KMS-11 (cell line): Measurements from ENCODE around the gene CPT2.

Source experiments
- H2AFZ ChIP-seq: fragments of 200-600 bp; sonication (generic); 2 replicates; pipeline ENCODE4 v1.6.1; 2016; ENCODE audit warnings: antibody characterized with exemption, mixed run types, low read depth
- H3K27ac ChIP-seq: fragments of 200-600 bp; sonication (generic); 2 replicates; pipeline ENCODE4 v1.6.1; 2016; ENCODE audit warnings: mild to moderate bottlenecking, mixed run types
- H3K27me3 ChIP-seq: fragments of 200-600 bp; sonication (generic); 2 replicates; pipeline ENCODE4 v1.6.1; 2017; ENCODE audit warnings: mild to moderate bottlenecking, low read depth, mixed run types, moderate library complexity; ENCODE audit not compliant: insufficient read depth
- H3K36me3 ChIP-seq: fragments of 200-600 bp; sonication (generic); 2 replicates; pipeline ENCODE4 v1.6.1; 2017; ENCODE audit warnings: mild to moderate bottlenecking, mixed run types; ENCODE audit not compliant: insufficient read depth
- H3K4me1 ChIP-seq: fragments of 200-600 bp; sonication (generic); 2 replicates; pipeline ENCODE4 v1.6.1; 2016; ENCODE audit warnings: mild to moderate bottlenecking, low read depth, mixed run types; ENCODE audit not compliant: poor library complexity, severe bottlenecking
- H3K4me2 ChIP-seq: fragments of 200-600 bp; sonication (generic); 2 replicates; pipeline ENCODE4 v1.7.0; 2016; ENCODE audit warnings: mild to moderate bottlenecking, mixed run types
- H3K4me3 ChIP-seq: fragments of 200-600 bp; sonication (generic); IDR thresholded peaks from 2 replicates; pipeline ENCODE4 v1.6.1; 2017; ENCODE audit warnings: low read depth, low read length, mixed read lengths; ENCODE audit not compliant: insufficient read depth
- H3K79me2 ChIP-seq: fragments of 200-600 bp; sonication (generic); 2 replicates; pipeline ENCODE4 v1.6.1; 2016; ENCODE audit warnings: low read depth, mixed run types; ENCODE audit not compliant: insufficient read depth
- H3K9ac ChIP-seq: fragments of 200-600 bp; sonication (generic); 2 replicates; pipeline ENCODE4 v1.6.1; 2016; ENCODE audit warnings: mild to moderate bottlenecking, mixed run types
- H4K20me1 ChIP-seq: fragments of 200-600 bp; sonication (generic); 2 replicates; pipeline ENCODE4 v1.6.1; 2016; ENCODE audit warnings: mild to moderate bottlenecking, mixed run types; ENCODE audit not compliant: insufficient read depth
- TF ChIP-seq, protein P1 (sequence below): fragments of 200-600 bp; sonication (generic); conservative IDR thresholded peaks from 2 replicates; pipeline ENCODE4 v1.6.1; 2017; ENCODE audit warnings: low read depth, mild to moderate bottlenecking, antibody characterized with exemption, low read length, moderate library complexity, mixed read lengths

Gene CPT2

DNA sequence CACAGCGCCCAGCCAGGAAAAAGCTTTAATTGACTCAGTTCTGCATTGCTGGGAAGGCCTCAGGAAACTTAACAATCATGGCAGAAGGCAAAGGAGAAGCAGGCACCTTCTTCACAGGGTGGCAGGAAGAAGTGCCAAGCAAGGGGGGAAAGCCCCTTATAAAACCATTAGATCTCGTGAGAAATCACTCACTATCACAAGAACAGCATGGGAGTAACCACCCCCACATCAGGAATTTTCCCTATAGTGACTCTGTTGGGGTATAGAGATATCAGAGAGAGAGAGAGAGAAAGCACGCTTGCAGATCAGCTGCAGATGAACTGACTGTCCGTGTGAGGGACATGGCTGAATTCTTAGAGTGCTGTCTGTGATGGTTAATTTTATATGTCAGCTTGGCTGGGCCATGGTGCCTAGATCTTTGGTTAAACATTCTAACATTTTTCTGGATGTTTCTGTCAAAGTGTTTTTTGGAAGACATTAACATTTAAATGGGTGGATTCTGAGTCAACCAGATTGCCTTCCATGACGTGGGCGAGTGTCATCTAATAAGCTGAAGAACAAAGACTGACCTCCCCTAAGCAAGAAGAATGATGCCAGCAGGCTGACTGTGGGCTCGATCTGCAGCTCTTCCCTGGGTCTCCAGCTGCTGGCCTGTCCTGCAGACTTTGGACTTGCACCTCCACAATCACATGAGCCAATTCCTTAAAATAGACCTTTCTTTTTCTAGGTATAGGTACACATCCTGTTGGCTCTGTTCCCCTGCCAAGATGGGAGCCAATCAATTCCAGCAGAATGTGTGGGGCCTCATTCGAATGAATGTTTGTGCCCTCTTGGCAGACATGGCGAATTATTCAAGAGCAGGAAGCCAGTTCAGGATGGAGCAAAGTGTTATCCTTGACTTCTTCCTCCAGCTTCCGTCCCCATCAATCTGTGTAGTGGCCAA, 21.4 kb upstream of the CPT2 start:
- H3K4me3 ChIP-seq: no peak overlapping the region
- no peak overlapping the region for H3K27ac ChIP-seq
- no peaks in the 10 kb centered on the region for H3K4me1 ChIP-seq
- no peaks in the 10 kb centered on the region for H3K27me3 ChIP-seq
- TF ChIP-seq, protein P1, sequence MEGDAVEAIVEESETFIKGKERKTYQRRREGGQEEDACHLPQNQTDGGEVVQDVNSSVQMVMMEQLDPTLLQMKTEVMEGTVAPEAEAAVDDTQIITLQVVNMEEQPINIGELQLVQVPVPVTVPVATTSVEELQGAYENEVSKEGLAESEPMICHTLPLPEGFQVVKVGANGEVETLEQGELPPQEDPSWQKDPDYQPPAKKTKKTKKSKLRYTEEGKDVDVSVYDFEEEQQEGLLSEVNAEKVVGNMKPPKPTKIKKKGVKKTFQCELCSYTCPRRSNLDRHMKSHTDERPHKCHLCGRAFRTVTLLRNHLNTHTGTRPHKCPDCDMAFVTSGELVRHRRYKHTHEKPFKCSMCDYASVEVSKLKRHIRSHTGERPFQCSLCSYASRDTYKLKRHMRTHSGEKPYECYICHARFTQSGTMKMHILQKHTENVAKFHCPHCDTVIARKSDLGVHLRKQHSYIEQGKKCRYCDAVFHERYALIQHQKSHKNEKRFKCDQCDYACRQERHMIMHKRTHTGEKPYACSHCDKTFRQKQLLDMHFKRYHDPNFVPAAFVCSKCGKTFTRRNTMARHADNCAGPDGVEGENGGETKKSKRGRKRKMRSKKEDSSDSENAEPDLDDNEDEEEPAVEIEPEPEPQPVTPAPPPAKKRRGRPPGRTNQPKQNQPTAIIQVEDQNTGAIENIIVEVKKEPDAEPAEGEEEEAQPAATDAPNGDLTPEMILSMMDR: no peak
- no peak overlapping the region for H2AFZ ChIP-seq
- no peaks in the 10 kb centered on the region for H3K79me2 ChIP-seq
- no peaks in the 10 kb centered on the region for H4K20me1 ChIP-seq
- no peak overlapping the region for H3K9ac ChIP-seq
- H3K36me3 ChIP-seq: no peaks in the 10 kb centered on the region
- H3K4me2 ChIP-seq: no peak overlapping the region

DNA sequence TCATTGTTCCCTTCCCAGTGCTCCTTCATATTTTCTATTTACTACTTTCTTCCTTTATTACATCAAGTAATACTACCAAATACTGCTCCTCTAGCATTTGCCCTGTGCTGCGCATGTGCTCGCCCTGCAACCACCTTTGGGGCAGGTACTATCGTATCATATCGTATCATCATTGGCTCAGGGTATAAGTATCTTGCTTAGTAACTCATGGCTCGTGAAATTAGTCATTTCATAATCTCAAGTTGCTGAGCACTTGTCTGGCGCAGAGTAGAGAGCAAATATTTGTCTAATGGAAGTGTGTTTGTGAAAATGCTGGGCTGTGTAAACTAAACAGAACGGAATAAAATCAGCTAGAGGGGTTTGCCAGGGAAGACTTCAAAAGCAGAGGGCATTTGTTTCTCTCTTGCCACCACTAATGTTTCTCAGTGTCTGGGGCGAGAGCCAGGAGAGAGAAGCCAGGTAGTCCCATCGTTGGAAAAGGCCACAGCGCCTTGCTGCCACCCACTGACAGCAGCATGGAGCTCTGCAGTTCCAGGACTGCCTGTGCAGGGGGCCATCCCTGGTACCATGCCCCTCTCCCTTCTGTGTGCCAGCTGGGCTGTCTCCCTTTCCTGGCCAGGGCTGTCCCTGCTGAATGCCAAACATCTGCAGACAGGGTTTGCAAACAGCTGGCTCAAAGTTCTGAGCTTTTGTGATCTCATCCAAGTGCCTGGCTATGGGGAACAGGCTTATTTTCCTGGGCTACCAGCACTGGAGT, 20.0 kb upstream of the CPT2 start:
- Histone ChIP-seq H3K27me3 (no peaks in the 10 kb centered on the region), H3K9ac (no peak overlapping the region), H3K4me1 (no peaks in the 10 kb centered on the region), H4K20me1 (no peaks in the 10 kb centered on the region), H3K4me3 (no peak overlapping the region), H3K27ac (no peak overlapping the region), H3K36me3 (no peaks in the 10 kb centered on the region), H2AFZ (no peak overlapping the region), H3K79me2 (no peaks in the 10 kb centered on the region), H3K4me2 (no peak overlapping the region)
- TF ChIP-seq, protein P1: no peak

DNA sequence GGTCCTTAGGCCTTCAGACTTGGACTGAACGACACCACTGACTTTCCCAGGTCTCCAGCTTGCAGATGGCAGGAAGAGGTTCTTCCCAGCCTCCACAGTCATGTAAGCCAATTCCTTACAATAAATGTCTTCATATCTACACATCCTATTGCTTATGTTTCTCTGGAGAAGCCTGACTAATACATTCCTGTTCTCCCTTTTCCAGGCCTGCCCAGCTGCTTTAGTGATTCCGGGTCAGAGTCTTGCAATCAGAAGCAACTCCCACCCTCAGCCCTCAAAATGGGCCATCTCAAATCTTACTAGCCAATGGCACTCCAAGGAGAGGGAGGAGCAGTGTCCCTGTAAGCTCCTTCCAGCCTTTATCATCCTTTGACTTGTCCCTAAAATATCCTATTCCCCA, 16.4 kb upstream of the CPT2 start:
- Histone ChIP-seq H3K27ac (no peak overlapping the region), H3K79me2 (no peaks in the 10 kb centered on the region), H3K27me3 (no peaks in the 10 kb centered on the region), H3K9ac (no peak overlapping the region), H3K4me3 (no peak overlapping the region), H3K4me2 (no peak overlapping the region), H4K20me1 (no peaks in the 10 kb centered on the region), H3K4me1 (no peaks in the 10 kb centered on the region), H2AFZ (no peak overlapping the region), H3K36me3 (no peaks in the 10 kb centered on the region)
- TF ChIP-seq, protein P1: no peak

DNA sequence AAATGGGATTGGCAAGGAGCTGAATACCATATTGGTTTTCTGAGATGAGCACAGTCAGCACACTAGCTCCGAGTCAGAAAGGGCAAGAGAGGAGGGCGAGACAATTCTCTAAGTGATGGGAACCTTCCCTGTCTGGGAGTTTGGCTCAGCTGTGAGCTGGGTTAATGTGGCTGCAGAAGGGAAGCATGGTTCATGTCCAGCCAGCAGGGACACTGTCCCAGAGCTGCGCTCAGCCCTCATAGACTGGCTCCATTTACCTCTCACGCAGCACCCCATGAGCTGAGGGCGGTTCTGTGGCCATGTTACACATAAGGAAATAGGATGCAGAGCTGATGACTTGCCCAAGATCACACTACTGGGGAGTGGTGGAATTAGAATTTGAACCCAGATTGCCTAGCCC, 15.7 kb upstream of the CPT2 start:
- no peak overlapping the region for H3K4me3 ChIP-seq
- no peaks in the 10 kb centered on the region for H4K20me1 ChIP-seq
- H2AFZ ChIP-seq: peak overlapping the region; percentile 5; the same call in 1 of the 2 replicates
- no peak overlapping the region for H3K27ac ChIP-seq
- H3K4me1 ChIP-seq: no peaks in the 10 kb centered on the region
- no peaks in the 10 kb centered on the region for H3K79me2 ChIP-seq
- no peaks in the 10 kb centered on the region for H3K27me3 ChIP-seq
- TF ChIP-seq, protein P1: no peak
- H3K36me3 ChIP-seq: no peaks in the 10 kb centered on the region
- no peak overlapping the region for H3K4me2 ChIP-seq
- H3K9ac ChIP-seq: no peak overlapping the region
